Measurements from ENCODE around the gene RASAL2. TPM values are rescaled to one million over a fixed set of nuclear protein-coding genes. Genes with fewer than 3 reads are reported as not detected.

The RASAL2 gene
- total and polyA plus RNA-seq, 4 experiments from 2014 or later = 0.28 to 0.32 TPM; not detected in 2

GRCh38 chr1:178146436-178146835 lies 52.5 kb downstream of the RASAL2 start:
- CTCF ChIA-PET (ENCODE audit: partially characterized antibody) = no interaction called here
- no peak overlapping the region for H3K27ac ChIP-seq (ENCODE audit: low read depth, low read length)
- Mint-ChIP-seq H3K4me3 (no peak overlapping the region), H3K4me1 (no peaks in the 10 kb centered on the region), H3K36me3 (no peaks in the 10 kb centered on the region), H3K27ac (no peak overlapping the region), H3K9me3 (peaks cover 0 to 4% (median under 1%) of the 10 kb centered on the region in 8 donors), H3K27me3 (no peaks in the 10 kb centered on the region)
- no peaks in the 10 kb centered on the region for H3K36me3 ChIP-seq (ENCODE audit: insufficient read depth, low read length)
- no peak for DNase-seq
- intact Hi-C loops (cut with micrococcal nuclease) = no loop called here
- H3K27me3 ChIP-seq (ENCODE audit: insufficient read depth, low read length) = no peaks in the 10 kb centered on the region
- no peaks in the 10 kb centered on the region for H3K9me3 ChIP-seq (ENCODE audit: control insufficient read depth in 1 of 2, low read length in 2 of 2)
- POLR2A ChIA-PET (ENCODE audit: partially characterized antibody) = no interaction called here
- no peak overlapping the region for H3K4me3 ChIP-seq (ENCODE audit: low read length in 2 of 2)
- no peaks in the 10 kb centered on the region for H3K4me1 ChIP-seq (ENCODE audit: insufficient read depth, low read length)

- Mint-ChIP-seq H3K27ac (no peak overlapping the region), H3K4me3 (no peak overlapping the region), H3K4me1 (no peaks in the 10 kb centered on the region), H3K27me3 (no peaks in the 10 kb centered on the region), H3K9me3 (peaks cover 0 to 2% (median 0%) of the 10 kb centered on the region in 8 donors), H3K36me3 (no peaks in the 10 kb centered on the region)
- H3K4me3 ChIP-seq (ENCODE audit: low read length in 2 of 2) = no peak overlapping the region
- H3K27ac ChIP-seq (ENCODE audit: low read depth, low read length) = no peak overlapping the region
- H3K4me1 ChIP-seq (ENCODE audit: insufficient read depth, low read length) = no peaks in the 10 kb centered on the region
- no peaks in the 10 kb centered on the region for H3K36me3 ChIP-seq (ENCODE audit: insufficient read depth, low read length)
- no peaks in the 10 kb centered on the region for H3K9me3 ChIP-seq (ENCODE audit: control insufficient read depth in 1 of 2, low read length in 2 of 2)
- no peaks in the 10 kb centered on the region for H3K27me3 ChIP-seq (ENCODE audit: insufficient read depth, low read length)
- CTCF ChIA-PET (ENCODE audit: partially characterized antibody) = no interaction called here
- intact Hi-C loops (cut with micrococcal nuclease) = no loop called here
- POLR2A ChIA-PET (ENCODE audit: partially characterized antibody) = no interaction called here
- DNase-seq = no peak
Observed at GRCh38 chr1:178150610-178151009, 56.7 kb downstream of the RASAL2 start.

GRCh38 chr1:178151831-178152230 lies 57.9 kb downstream of the RASAL2 start:
- H3K36me3 ChIP-seq (ENCODE audit: insufficient read depth, low read length) = no peaks in the 10 kb centered on the region
- H3K4me3 Mint-ChIP-seq = no peak overlapping the region
- no peaks in the 10 kb centered on the region for H3K27me3 Mint-ChIP-seq
- H3K4me3 ChIP-seq (ENCODE audit: low read length in 2 of 2) = no peak overlapping the region
- no peak overlapping the region for H3K27ac ChIP-seq (ENCODE audit: low read depth, low read length)
- DNase-seq = no peak
- intact Hi-C loops (cut with micrococcal nuclease) = no loop called here
- no peaks in the 10 kb centered on the region for H3K36me3 Mint-ChIP-seq
- CTCF ChIA-PET (ENCODE audit: partially characterized antibody) = no interaction called here
- H3K4me1 Mint-ChIP-seq = no peaks in the 10 kb centered on the region
- no peak overlapping the region for H3K27ac Mint-ChIP-seq
- H3K4me1 ChIP-seq (ENCODE audit: insufficient read depth, low read length) = no peaks in the 10 kb centered on the region
- peaks cover 0 to 5% (median 0%) of the 10 kb centered on the region in 8 donors for H3K9me3 Mint-ChIP-seq
- H3K27me3 ChIP-seq (ENCODE audit: insufficient read depth, low read length) = no peaks in the 10 kb centered on the region
- POLR2A ChIA-PET (ENCODE audit: partially characterized antibody) = no interaction called here
- no peaks in the 10 kb centered on the region for H3K9me3 ChIP-seq (ENCODE audit: control insufficient read depth in 1 of 2, low read length in 2 of 2)

- Mint-ChIP-seq H3K27ac (no peak overlapping the region), H3K4me1 (no peaks in the 10 kb centered on the region), H3K36me3 (no peaks in the 10 kb centered on the region), H3K27me3 (no peaks in the 10 kb centered on the region), H3K4me3 (no peak overlapping the region), H3K9me3 (peaks cover 0 to 5% (median 0%) of the 10 kb centered on the region in 8 donors)
- H3K4me3 ChIP-seq (ENCODE audit: low read length in 2 of 2) = no peak overlapping the region
- H3K27me3 ChIP-seq (ENCODE audit: insufficient read depth, low read length) = no peaks in the 10 kb centered on the region
- intact Hi-C loops (cut with micrococcal nuclease) = no loop called here
- ChIA-PET CTCF (ENCODE audit: partially characterized antibody) (no interaction called here), POLR2A (ENCODE audit: partially characterized antibody) (no interaction called here)
- no peaks in the 10 kb centered on the region for H3K9me3 ChIP-seq (ENCODE audit: control insufficient read depth in 1 of 2, low read length in 2 of 2)
- no peaks in the 10 kb centered on the region for H3K36me3 ChIP-seq (ENCODE audit: insufficient read depth, low read length)
- H3K4me1 ChIP-seq (ENCODE audit: insufficient read depth, low read length) = no peaks in the 10 kb centered on the region
- DNase-seq = no peak
- no peak overlapping the region for H3K27ac ChIP-seq (ENCODE audit: low read depth, low read length)
Observed at GRCh38 chr1:178155481-178156255, 61.8 kb downstream of the RASAL2 start.

- H3K27ac ChIP-seq (ENCODE audit: low read depth, low read length) = no peak overlapping the region
- H3K27me3 Mint-ChIP-seq = no peaks in the 10 kb centered on the region
Observed at GRCh38 chr1:178160736-178161475, 67.0 kb downstream of the RASAL2 start.

GRCh38 chr1:178161516-178161915 lies 67.6 kb downstream of the RASAL2 start:
- Mint-ChIP-seq H3K36me3 (no peaks in the 10 kb centered on the region), H3K4me3 (no peak overlapping the region), H3K4me1 (no peaks in the 10 kb centered on the region), H3K9me3 (peaks cover 0 to 9% (median 0%) of the 10 kb centered on the region in 8 donors), H3K27ac (no peak overlapping the region), H3K27me3 (no peaks in the 10 kb centered on the region)
- POLR2A ChIA-PET (ENCODE audit: partially characterized antibody) = no interaction called here
- no peaks in the 10 kb centered on the region for H3K27me3 ChIP-seq (ENCODE audit: insufficient read depth, low read length)
- H3K4me1 ChIP-seq (ENCODE audit: insufficient read depth, low read length) = no peaks in the 10 kb centered on the region
- intact Hi-C loops (cut with micrococcal nuclease) = no loop called here
- no peak overlapping the region for H3K27ac ChIP-seq (ENCODE audit: low read depth, low read length)
- no peak for DNase-seq
- no peaks in the 10 kb centered on the region for H3K36me3 ChIP-seq (ENCODE audit: insufficient read depth, low read length)
- CTCF ChIA-PET (ENCODE audit: partially characterized antibody) = no interaction called here
- H3K9me3 ChIP-seq (ENCODE audit: control insufficient read depth in 1 of 2, low read length in 2 of 2) = no peaks in the 10 kb centered on the region
- H3K4me3 ChIP-seq (ENCODE audit: low read length in 2 of 2) = no peak overlapping the region

More at GRCh38 chr1:178160736-178161475, 67.0 kb downstream of the RASAL2 start:
- Mint-ChIP-seq H3K27ac (no peak overlapping the region), H3K4me3 (no peak overlapping the region), H3K36me3 (no peaks in the 10 kb centered on the region), H3K9me3 (peaks cover 0 to 9% (median 0%) of the 10 kb centered on the region in 8 donors), H3K4me1 (no peaks in the 10 kb centered on the region)
- Histone ChIP-seq H3K27me3 (ENCODE audit: insufficient read depth, low read length) (no peaks in the 10 kb centered on the region), H3K4me1 (ENCODE audit: insufficient read depth, low read length) (no peaks in the 10 kb centered on the region), H3K4me3 (ENCODE audit: low read length in 2 of 2) (no peak overlapping the region), H3K9me3 (ENCODE audit: control insufficient read depth in 1 of 2, low read length in 2 of 2) (no peaks in the 10 kb centered on the region), H3K36me3 (ENCODE audit: insufficient read depth, low read length) (no peaks in the 10 kb centered on the region)
- POLR2A ChIA-PET (ENCODE audit: partially characterized antibody) = no interaction called here
- CTCF ChIA-PET (ENCODE audit: partially characterized antibody) = no interaction called here
- DNase-seq = no peak
- intact Hi-C loops (cut with micrococcal nuclease) = no loop called here

GRCh38 chr1:178165196-178165595 lies 71.3 kb downstream of the RASAL2 start:
- H3K27ac Mint-ChIP-seq = no peak overlapping the region
- Histone ChIP-seq H3K27me3 (ENCODE audit: insufficient read depth, low read length) (no peaks in the 10 kb centered on the region), H3K36me3 (ENCODE audit: insufficient read depth, low read length) (no peaks in the 10 kb centered on the region), H3K4me3 (ENCODE audit: low read length in 2 of 2) (no peak overlapping the region), H3K27ac (ENCODE audit: low read depth, low read length) (no peak overlapping the region), H3K9me3 (ENCODE audit: control insufficient read depth in 1 of 2, low read length in 2 of 2) (no peaks in the 10 kb centered on the region), H3K4me1 (ENCODE audit: insufficient read depth, low read length) (no peaks in the 10 kb centered on the region)
- no peaks in the 10 kb centered on the region for H3K4me1 Mint-ChIP-seq
- H3K4me3 Mint-ChIP-seq = no peak overlapping the region
- intact Hi-C loops (cut with micrococcal nuclease) = no loop called here
- ChIA-PET CTCF (ENCODE audit: partially characterized antibody) (no interaction called here), POLR2A (ENCODE audit: partially characterized antibody) (no interaction called here)
- H3K36me3 Mint-ChIP-seq = no peaks in the 10 kb centered on the region
- no peak for DNase-seq
- H3K27me3 Mint-ChIP-seq = no peaks in the 10 kb centered on the region
- peaks cover 0 to 6% (median 0%) of the 10 kb centered on the region in 8 donors for H3K9me3 Mint-ChIP-seq
